MG63 (cell line): ENCODE data around the gene SNAI3. TPM values are rescaled to one million over a fixed set of nuclear protein-coding genes. Genes with fewer than 3 reads are reported as not detected.

Experiments
- DNase-seq: peaks from one replicate; pipeline ENCODE4 v3.0.0-alpha.2; 2020
- H3K27me3 ChIP-seq: fragments of 250-450 bp; sonication (Bioruptor Pico); 2 replicates; pipeline ENCODE4 v1.5.1; 2020; ENCODE audit warnings: mild to moderate bottlenecking, moderate library complexity
- H3K36me3 ChIP-seq: fragments of 250-450 bp; sonication (Bioruptor Pico); 2 replicates; pipeline ENCODE4 v1.5.1; 2020; ENCODE audit warnings: mild to moderate bottlenecking, moderate library complexity
- H3K4me3 ChIP-seq: fragments of 250-450 bp; sonication (Bioruptor Pico); 2 replicates; pipeline ENCODE4 v1.5.1; 2020; ENCODE audit warnings: mild to moderate bottlenecking, moderate library complexity
- H3K9me3 ChIP-seq: fragments of 250-450 bp; sonication (Bioruptor Pico); 2 replicates; pipeline ENCODE4 v1.5.1; 2020; ENCODE audit warnings: mild to moderate bottlenecking, moderate library complexity
- total RNA-seq: library from RNA; depleted of rRNA; stranded (reverse); fragments of >200 nt; shearing (Covaris generic); gene quantifications from 2 replicates; pipeline ENCODE4 v1.2.3, GENCODE V29; 2014; ENCODE audit warnings: low replicate concordance

SNAI3 gene
- total RNA-seq, 1 experiment from 2014 or later = not detected

- DNase-seq = no peak
- Histone ChIP-seq H3K4me3 (no peak within 1 kb of the TSS), H3K9me3 (no peaks in the 10 kb centered on the region), H3K27me3 (no peaks in the 10 kb centered on the region), H3K36me3 (no peaks in the 10 kb centered on the region)
Observed at GRCh38 chr16:88638323-88639230, 47.7 kb downstream of the SNAI3 start, which contains the start of gene IL17C. TSS of gene IL17C (plus strand) at chr16:88638572. CDS start at chr16:88638642, 70 bp downstream.

- Histone ChIP-seq H3K27me3 (no peaks in the 10 kb centered on the region), H3K36me3 (no peaks in the 10 kb centered on the region), H3K9me3 (no peaks in the 10 kb centered on the region), H3K4me3 (no peak overlapping the region)
- DNase-seq = no peak
Observed at GRCh38 chr16:88636488-88637265, 49.6 kb downstream of the SNAI3 start.

- Histone ChIP-seq H3K4me3 (no peak overlapping the region), H3K36me3 (no peaks in the 10 kb centered on the region), H3K27me3 (no peaks in the 10 kb centered on the region), H3K9me3 (no peaks in the 10 kb centered on the region)
- no peak for DNase-seq
Observed at GRCh38 chr16:88635671-88636319, 50.5 kb downstream of the SNAI3 start.

- Histone ChIP-seq H3K36me3 (no peaks in the 10 kb centered on the region), H3K27me3 (no peaks in the 10 kb centered on the region), H3K4me3 (no peak overlapping the region), H3K9me3 (no peaks in the 10 kb centered on the region)
- no peak for DNase-seq
Observed at GRCh38 chr16:88634994-88635670, 51.2 kb downstream of the SNAI3 start.

GRCh38 chr16:88634141-88634993, 51.9 kb downstream of the SNAI3 start:
- H3K9me3 ChIP-seq = no peaks in the 10 kb centered on the region
- no peak overlapping the region for H3K4me3 ChIP-seq

GRCh38 chr16:88633684-88634140, 52.6 kb downstream of the SNAI3 start:
- Histone ChIP-seq H3K4me3 (no peak overlapping the region), H3K27me3 (no peaks in the 10 kb centered on the region), H3K36me3 (no peaks in the 10 kb centered on the region), H3K9me3 (no peaks in the 10 kb centered on the region)
- DNase-seq = no peak

More at GRCh38 chr16:88634141-88634993, 51.9 kb downstream of the SNAI3 start:
- Histone ChIP-seq H3K27me3 (no peaks in the 10 kb centered on the region), H3K36me3 (no peaks in the 10 kb centered on the region)
- no peak for DNase-seq

GRCh38 chr16:88632587-88632930, 53.7 kb downstream of the SNAI3 start:
- H3K9me3 ChIP-seq = no peaks in the 10 kb centered on the region
- H3K4me3 ChIP-seq = no peak overlapping the region
- no peak for DNase-seq
- H3K27me3 ChIP-seq = no peaks in the 10 kb centered on the region
- no peaks in the 10 kb centered on the region for H3K36me3 ChIP-seq

GRCh38 chr16:88631920-88632586, 54.3 kb downstream of the SNAI3 start:
- Histone ChIP-seq H3K4me3 (no peak overlapping the region), H3K9me3 (no peaks in the 10 kb centered on the region), H3K27me3 (no peaks in the 10 kb centered on the region), H3K36me3 (no peaks in the 10 kb centered on the region)
- no peak for DNase-seq

GRCh38 chr16:88631384-88631783, 54.9 kb downstream of the SNAI3 start:
- H3K9me3 ChIP-seq = no peaks in the 10 kb centered on the region
- H3K36me3 ChIP-seq = no peaks in the 10 kb centered on the region
- DNase-seq = no peak
- no peaks in the 10 kb centered on the region for H3K27me3 ChIP-seq
- H3K4me3 ChIP-seq = no peak overlapping the region

- no peak for DNase-seq
- Histone ChIP-seq H3K36me3 (no peaks in the 10 kb centered on the region), H3K9me3 (no peaks in the 10 kb centered on the region), H3K27me3 (no peaks in the 10 kb centered on the region), H3K4me3 (no peak overlapping the region)
Observed at GRCh38 chr16:88630941-88631340, 55.4 kb downstream of the SNAI3 start.

- H3K27me3 ChIP-seq = no peaks in the 10 kb centered on the region
- no peaks in the 10 kb centered on the region for H3K9me3 ChIP-seq
- DNase-seq = no peak
- H3K4me3 ChIP-seq = no peak overlapping the region
- no peaks in the 10 kb centered on the region for H3K36me3 ChIP-seq
Observed at GRCh38 chr16:88630433-88630832, 55.9 kb downstream of the SNAI3 start.

- Histone ChIP-seq H3K4me3 (no peak overlapping the region), H3K36me3 (no peaks in the 10 kb centered on the region), H3K27me3 (no peaks in the 10 kb centered on the region), H3K9me3 (no peaks in the 10 kb centered on the region)
- DNase-seq = no peak
Observed at GRCh38 chr16:88629835-88630234, 56.5 kb downstream of the SNAI3 start.

GRCh38 chr16:88628512-88628974, 57.8 kb downstream of the SNAI3 start:
- Histone ChIP-seq H3K9me3 (no peaks in the 10 kb centered on the region), H3K4me3 (no peak overlapping the region), H3K36me3 (no peaks in the 10 kb centered on the region), H3K27me3 (no peaks in the 10 kb centered on the region)
- no peak for DNase-seq
